PC-3 (cell line): ENCODE measurements around the gene ESPNL. TPM values are rescaled to one million over a fixed set of nuclear protein-coding genes. Genes with fewer than 3 reads are reported as not detected.

ENCODE experiments used
- ATAC-seq: fragments of 200-7000 bp; cut with Tn5 transposase; 2 replicates; pipeline ENCODE4 v1.9.1; 2020; ENCODE audit warnings: mild to moderate bottlenecking, moderate library complexity
- BruUV-seq: library from RNA; stranded (reverse); fragments of 400-500 nt; replicated peaks from 2 replicates; lab custom pipeline; 2021; lab: Mats Ljungman, UMichigan
- CTCF ChIA-PET: fragments of 300-600 bp; sonication (Branson Sonifier 250); formaldehyde crosslinking; loops from one replicate; lab custom pipeline; 2022; ENCODE audit warnings: antibody characterized with exemption; lab: Charles Lee
- POLR2A ChIA-PET: fragments of 300-600 bp; sonication (Branson Sonifier 250); formaldehyde crosslinking; loops from one replicate; lab custom pipeline; 2022; ENCODE audit warnings: antibody characterized with exemption; ENCODE audit not compliant: unreplicated experiment; lab: Charles Lee
- DNase-seq: peaks from one replicate; pipeline ENCODE4 v3.0.0-alpha.2; 2015
- H2AFZ ChIP-seq: fragments of 300-600 bp; sonication (generic); 2 replicates; pipeline ENCODE4 v1.6.0; 2016; ENCODE audit warnings: antibody characterized with exemption, low read length
- H3F3A ChIP-seq: fragments of 300-600 bp; sonication (generic); one replicate; pipeline ENCODE4 v1.6.0; 2017; ENCODE audit warnings: antibody characterized with exemption, low read length, control low read depth, mild to moderate bottlenecking; ENCODE audit not compliant: unreplicated experiment
- H3K27ac ChIP-seq: fragments of 300-600 bp; sonication (generic); 2 replicates; pipeline ENCODE4 v1.5.1; 2016; ENCODE audit warnings: mild to moderate bottlenecking, low read length
- H3K27me3 ChIP-seq: fragments of 300-600 bp; sonication (generic); 2 replicates; pipeline ENCODE4 v1.6.1; 2016; ENCODE audit warnings: low read length, mixed read lengths
- H3K36me3 ChIP-seq: fragments of 300-600 bp; sonication (generic); 2 replicates; pipeline ENCODE4 v1.6.1; 2016; ENCODE audit warnings: low read depth, mixed run types, low read length, mixed read lengths
- H3K4me1 ChIP-seq: fragments of 300-600 bp; sonication (generic); 2 replicates; pipeline ENCODE4 v1.5.1; 2016; ENCODE audit warnings: low read length; ENCODE audit not compliant: insufficient read depth
- H3K4me2 ChIP-seq: fragments of 300-600 bp; sonication (generic); 2 replicates; pipeline ENCODE4 v1.6.0; 2016; ENCODE audit warnings: low read length
- H3K4me3 ChIP-seq: fragments of 300-600 bp; sonication (generic); 2 replicates; pipeline ENCODE4 v1.5.1; 2016; ENCODE audit warnings: mild to moderate bottlenecking, low read length, mixed read lengths
- H3K79me2 ChIP-seq: fragments of 300-600 bp; sonication (generic); 2 replicates; pipeline ENCODE4 v1.6.1; 2017; ENCODE audit warnings: low read length, mixed read lengths
- H3K9ac ChIP-seq: fragments of 300-600 bp; sonication (generic); 2 replicates; pipeline ENCODE4 v1.6.0; 2016; ENCODE audit warnings: mild to moderate bottlenecking, low read length
- H3K9me2 ChIP-seq: fragments of 300-600 bp; sonication (generic); replicated peaks from 2 replicates; pipeline ENCODE4 v1.6.1; 2016; ENCODE audit warnings: mixed run types, low read length, mixed read lengths
- H3K9me3 ChIP-seq: fragments of 300-600 bp; sonication (generic); 2 replicates; pipeline ENCODE4 v1.6.1; 2016; ENCODE audit warnings: low read length, mixed read lengths
- H4K20me1 ChIP-seq: fragments of 300-600 bp; sonication (generic); 2 replicates; pipeline ENCODE4 v1.6.1; 2016; ENCODE audit warnings: low read length, mixed read lengths
- CTCF ChIP-seq: fragments of 300-600 bp; sonication (generic); conservative IDR thresholded peaks from 2 replicates; pipeline ENCODE4 v1.5.1; 2017; ENCODE audit warnings: antibody characterized with exemption, low read depth, mild to moderate bottlenecking, low read length
- EZH2 ChIP-seq: fragments of 300-600 bp; sonication (generic); IDR thresholded peaks from one replicate; pipeline ENCODE4 v1.6.1; 2017; ENCODE audit warnings: antibody characterized with exemption, mild to moderate bottlenecking, low read length; ENCODE audit not compliant: unreplicated experiment
- EZH2phosphoT487 ChIP-seq: fragments of 300-600 bp; sonication (generic); IDR thresholded peaks from 2 replicates; pipeline ENCODE4 v1.6.1; 2018; ENCODE audit warnings: mild to moderate bottlenecking, antibody characterized with exemption, low read length, borderline replicate concordance
- intact Hi-C: fragments of 100-400 bp; cut with micrococcal nuclease; formaldehyde crosslinking; loops from 2 replicates; pipeline ENCODE4 v1.9.0; 2023
- total RNA-seq: library from RNA; depleted of rRNA; stranded (reverse); fragments of >200 nt; gene quantifications from 2 replicates; pipeline ENCODE4 v1.2.3, GENCODE V29; 2014

ESPNL gene
- total RNA-seq, 1 experiment from 2014 or later: not detected

GRCh38 chr2:238158509-238159070 lies 58.5 kb downstream of the ESPNL start, which contains the start of gene ERFE:
TSS of gene ERFE (plus strand) at chr2:238158970. CDS start at chr2:238159008, 38 bp downstream.
- ATAC-seq (peak; percentile 75), DNase-seq (peak; percentile 61)
- no peaks in the 10 kb centered on the region for H3F3A ChIP-seq
- CTCF ChIA-PET: no interaction called here
- H3K9me3 ChIP-seq: no peaks in the 10 kb centered on the region
- H2AFZ ChIP-seq: peak within 1 kb of the TSS; percentile 45; the same call in 1 of the 2 replicates
- peak within 1 kb of the TSS; percentile 76 for H3K4me2 ChIP-seq
- no peaks in the 10 kb centered on the region for H3K4me1 ChIP-seq
- BruUV-seq: no TSS peak
- no peak for TF ChIP-seq EZH2phosphoT487
- no peak for TF ChIP-seq EZH2
- TF ChIP-seq CTCF: no peak
- no peaks in the 10 kb centered on the region for H4K20me1 ChIP-seq
- peak within 1 kb of the TSS; percentile 7; the same call in 1 of the 2 replicates for H3K9ac ChIP-seq
- peak within 1 kb of the TSS; percentile 63 for H3K4me3 ChIP-seq
- no peaks in the 10 kb centered on the region for H3K79me2 ChIP-seq
- no peaks in the 10 kb centered on the region for H3K9me2 ChIP-seq
- no peak within 1 kb of the TSS for H3K27ac ChIP-seq
- intact Hi-C loops: no loop called here
- POLR2A ChIA-PET: no interaction called here
- H3K36me3 ChIP-seq: no peaks in the 10 kb centered on the region; the same call in 1 of the 2 replicates
- H3K27me3 ChIP-seq: no peaks in the 10 kb centered on the region

GRCh38 chr2:238159071-238159539 lies 59.0 kb downstream of the ESPNL start:
- Histone ChIP-seq H4K20me1 (no peaks in the 10 kb centered on the region), H2AFZ (peak overlapping the region; percentile 45; the same call in 1 of the 2 replicates), H3K27me3 (no peaks in the 10 kb centered on the region), H3K4me1 (no peaks in the 10 kb centered on the region), H3K9ac (peak overlapping the region; percentile 7; the same call in 1 of the 2 replicates), H3K27ac (no peak overlapping the region), H3K9me2 (no peaks in the 10 kb centered on the region), H3K9me3 (no peaks in the 10 kb centered on the region), H3K36me3 (no peaks in the 10 kb centered on the region; the same call in 1 of the 2 replicates), H3K4me2 (peak overlapping the region; percentile 76), H3F3A (no peaks in the 10 kb centered on the region), H3K79me2 (no peaks in the 10 kb centered on the region), H3K4me3 (peak overlapping the region; percentile 63)
- no peak for DNase-seq
- BruUV-seq: no TSS peak
- TF ChIP-seq EZH2 (no peak), CTCF (no peak), EZH2phosphoT487 (no peak)
- POLR2A ChIA-PET: no interaction called here
- CTCF ChIA-PET: no interaction called here
- intact Hi-C loops: no loop called here
- ATAC-seq: peak; percentile 54

GRCh38 chr2:238159661-238160205 lies 59.6 kb downstream of the ESPNL start:
- no peak for ATAC-seq
- H3K9ac ChIP-seq: no peak overlapping the region
- POLR2A ChIA-PET: no interaction called here

More at GRCh38 chr2:238159661-238160205, 59.6 kb downstream of the ESPNL start:
- H3K79me2 ChIP-seq: no peaks in the 10 kb centered on the region
- peak overlapping the region; percentile 63 for H3K4me3 ChIP-seq
- no peaks in the 10 kb centered on the region; the same call in 1 of the 2 replicates for H3K36me3 ChIP-seq
- peak overlapping the region; percentile 45; the same call in 1 of the 2 replicates for H2AFZ ChIP-seq
- no peaks in the 10 kb centered on the region for H3K9me2 ChIP-seq
- CTCF ChIA-PET: no interaction called here
- H3K27ac ChIP-seq: no peak overlapping the region
- no peaks in the 10 kb centered on the region for H3K27me3 ChIP-seq
- H3K4me2 ChIP-seq: peak overlapping the region; percentile 76
- no peaks in the 10 kb centered on the region for H3K4me1 ChIP-seq
- intact Hi-C loops: no loop called here
- TF ChIP-seq CTCF (no peak), EZH2 (no peak), EZH2phosphoT487 (no peak)
- DNase-seq: no peak
- no peaks in the 10 kb centered on the region for H3F3A ChIP-seq
- H4K20me1 ChIP-seq: no peaks in the 10 kb centered on the region
- H3K9me3 ChIP-seq: no peaks in the 10 kb centered on the region
- BruUV-seq: no TSS peak
